AG04449 (cell line): Measurements from ENCODE around the gene PIP4K2A.

ENCODE experiments used
- CTCF ChIA-PET: fragments of 350-600 bp; formaldehyde crosslinking; extraction: SDS; loops from one replicate; lab custom pipeline; 2021; ENCODE audit warnings: antibody characterized with exemption; lab: Yijun Ruan, JAX
- POLR2A ChIA-PET: fragments of 400-600, 350-600 bp; formaldehyde crosslinking; extraction: SDS; loops from one replicate; lab custom pipeline; 2020; ENCODE audit warnings: antibody characterized with exemption, inconsistent platforms; lab: Yijun Ruan, JAX
- DNase-seq: peaks from one replicate; pipeline ENCODE4 v3.0.0-alpha.2; 2010; ENCODE audit warnings: low read depth, low spot score
- H3K4me3 ChIP-seq: 2 replicates; pipeline ENCODE4 v1.5.1; 2011; ENCODE audit warnings: low read depth, mild to moderate bottlenecking, control low read depth, low read length
- CTCF ChIP-seq: IDR thresholded peaks from one replicate; pipeline ENCODE4 v1.5.1; 2011; ENCODE audit warnings: mild to moderate bottlenecking, moderate library complexity, low read length, control low read depth, inconsistent platforms; ENCODE audit not compliant: insufficient read depth; ENCODE audit errors: missing control alignments

Gene PIP4K2A

DNA sequence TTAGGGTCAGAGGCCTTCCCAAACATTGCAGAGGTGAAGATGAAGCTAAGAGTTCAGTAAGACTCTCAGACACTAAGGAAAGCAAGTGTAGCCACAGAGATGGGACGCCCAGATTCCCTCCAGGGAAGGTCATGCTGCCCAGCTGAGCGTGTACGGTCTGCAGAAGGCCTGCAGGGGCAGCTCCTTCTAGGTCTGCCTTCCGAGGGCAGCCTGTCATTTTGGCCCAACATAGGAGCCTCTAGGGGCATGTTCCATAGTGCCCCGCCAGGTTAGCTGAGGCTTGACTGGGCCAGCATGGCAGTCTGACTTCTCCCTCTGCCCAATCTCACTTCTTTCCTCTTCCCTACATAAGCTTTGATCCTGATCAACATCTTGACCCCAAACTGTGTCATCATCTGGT is 130.7 kb downstream of the PIP4K2A start:
- POLR2A ChIA-PET: no interaction called here
- DNase-seq: no peak
- H3K4me3 ChIP-seq: no peak overlapping the region
- no peak for TF ChIP-seq CTCF
- CTCF ChIA-PET: interaction anchor here (1.4 to 3.4 kb wide), 3 partner anchors 9 to 590 kb away, joined by 5 to 34 read pairs (median 13); no protein-coding TSS in a partner anchor

- CTCF ChIA-PET: interaction anchor here (0.9 to 3.4 kb wide), 2 partner anchors 19 to 408 kb away, joined by 3 to 13 read pairs; no protein-coding TSS in a partner anchor
- no peak for DNase-seq
- POLR2A ChIA-PET: no interaction called here
- no peak overlapping the region for H3K4me3 ChIP-seq
- no peak for TF ChIP-seq CTCF
These were observed 132.9 kb downstream of the PIP4K2A start for GRCh38 chr10:22581461-22581860.

DNA sequence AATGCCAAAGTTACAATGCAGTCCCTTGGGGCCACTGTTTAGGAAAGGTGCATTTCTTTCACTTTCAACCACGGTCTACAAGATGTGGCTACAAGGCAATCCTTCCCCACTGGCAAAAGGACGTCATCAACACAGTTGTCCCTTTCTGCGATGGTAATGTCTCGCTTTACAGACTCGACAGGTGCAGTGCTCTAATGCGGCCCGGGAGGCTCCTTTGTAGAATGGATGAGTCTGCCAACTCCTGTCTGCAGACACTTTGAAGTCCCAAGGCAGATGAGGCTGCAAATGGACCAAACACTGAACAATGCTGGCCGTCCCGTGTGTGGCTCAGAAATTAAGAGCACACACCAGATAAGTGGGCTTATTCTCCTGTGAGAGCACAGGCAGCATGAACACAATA is 133.7 kb downstream of the PIP4K2A start:
- CTCF ChIA-PET: interaction anchor here (3.4 kb wide), 1 partner anchor 409 kb away, joined by 13 read pairs; no protein-coding TSS in a partner anchor
- H3K4me3 ChIP-seq: no peak overlapping the region
- DNase-seq: no peak
- POLR2A ChIA-PET: no interaction called here
- no peak for TF ChIP-seq CTCF

DNA sequence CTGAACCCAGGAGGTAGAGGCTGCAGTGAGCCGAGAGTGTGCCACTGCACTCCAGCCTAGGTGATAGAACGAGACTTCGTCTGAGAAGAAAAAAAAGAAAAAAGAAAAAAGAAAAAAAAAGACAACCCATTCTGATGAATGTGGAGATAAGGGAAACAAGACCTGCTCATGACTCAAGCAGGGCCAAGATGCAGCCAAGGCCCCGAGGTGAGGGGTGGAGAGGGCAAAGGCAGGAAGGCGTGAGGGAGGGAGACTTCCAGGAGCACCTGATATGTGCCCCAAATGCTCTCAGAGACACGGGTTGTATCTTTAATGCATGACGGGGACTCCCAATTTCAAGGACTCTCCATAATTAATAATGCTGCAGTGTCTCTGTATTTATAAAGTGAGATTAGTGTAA is 134.6 kb downstream of the PIP4K2A start:
- POLR2A ChIA-PET: no interaction called here
- DNase-seq: no peak
- CTCF ChIA-PET: no interaction called here
- H3K4me3 ChIP-seq: no peak overlapping the region
- no peak for TF ChIP-seq CTCF

GRCh38 chr10:22573820-22574569 is 140.4 kb downstream of the PIP4K2A start:
- ChIA-PET CTCF (interaction anchor here (0.6 to 5.2 kb wide), 37 partner anchors 9 to 583 kb away, joined by 3 to 90 read pairs (median 4); no protein-coding TSS in a partner anchor), POLR2A (interaction anchor here (0.6 kb wide), 1 partner anchor 138 kb away, joined by 3 read pairs; no protein-coding TSS in a partner anchor)
- no peak overlapping the region for H3K4me3 ChIP-seq
- DNase-seq: no peak
- TF ChIP-seq CTCF: peak; percentile 42

- DNase-seq: no peak
- POLR2A ChIA-PET: no interaction called here
- CTCF ChIA-PET: interaction anchor here (1.0 to 1.5 kb wide), 3 partner anchors 14 to 418 kb away, joined by 3 to 4 read pairs (median 4); no protein-coding TSS in a partner anchor
- no peak for TF ChIP-seq CTCF
- no peak overlapping the region for H3K4me3 ChIP-seq
These were observed 143.5 kb downstream of the PIP4K2A start for GRCh38 chr10:22570733-22571430.
